Bronchial epithelial cell (primary cell): ENCODE measurements around the gene VEPH1. TPM values are rescaled to one million over a fixed set of nuclear protein-coding genes. Genes with fewer than 3 reads are reported as not detected.

Source experiments
- DNase-seq: peaks from one replicate; pipeline ENCODE4 v3.0.0-alpha.2; 2010; ENCODE audit warnings: low read depth
- FAIRE-seq: peaks from 2 replicates; lab custom pipeline; 2011; peaks lifted over from hg19 to GRCh38; lab: Jason Lieb, UNC
- H3K27me3 ChIP-seq: 2 replicates; pipeline ENCODE4 v1.5.1; 2011; ENCODE audit warnings: low read length; ENCODE audit not compliant: control insufficient read depth, insufficient read depth
- H3K36me3 ChIP-seq: 2 replicates; pipeline ENCODE4 v1.5.1; 2011; ENCODE audit warnings: low read length; ENCODE audit not compliant: control insufficient read depth, insufficient read depth
- H3K4me3 ChIP-seq: 2 replicates; pipeline ENCODE4 v1.5.1; 2011; ENCODE audit warnings: mild to moderate bottlenecking, low read depth, low read length, control low read depth
- CTCF ChIP-seq: IDR thresholded peaks from 2 replicates; pipeline ENCODE4 v1.5.1; 2011; ENCODE audit warnings: mild to moderate bottlenecking, moderate library complexity, low read length, control low read depth, inconsistent platforms; ENCODE audit not compliant: insufficient read depth, severe bottlenecking
- total RNA-seq: library from RNA; depleted of rRNA; stranded (reverse); fragments of >200 nt; gene quantifications from 2 replicates; pipeline ENCODE4 v1.2.1, GENCODE V29; 2014

Gene VEPH1
- total RNA-seq, 1 donor from 2014 or later: 1.3 TPM

- Histone ChIP-seq H3K27me3 (no peaks in the 10 kb centered on the region), H3K4me3 (no peak overlapping the region), H3K36me3 (no peaks in the 10 kb centered on the region)
- TF ChIP-seq CTCF: no peak
- FAIRE-seq: no peak
- no peak for DNase-seq
Observed at GRCh38 chr3:157412323-157412855, 90.8 kb downstream of the VEPH1 start.

GRCh38 chr3:157410945-157411344, 92.3 kb downstream of the VEPH1 start:
- no peak for FAIRE-seq
- Histone ChIP-seq H3K4me3 (no peak overlapping the region), H3K36me3 (no peaks in the 10 kb centered on the region), H3K27me3 (no peaks in the 10 kb centered on the region)
- DNase-seq: no peak
- TF ChIP-seq CTCF: no peak

DNA sequence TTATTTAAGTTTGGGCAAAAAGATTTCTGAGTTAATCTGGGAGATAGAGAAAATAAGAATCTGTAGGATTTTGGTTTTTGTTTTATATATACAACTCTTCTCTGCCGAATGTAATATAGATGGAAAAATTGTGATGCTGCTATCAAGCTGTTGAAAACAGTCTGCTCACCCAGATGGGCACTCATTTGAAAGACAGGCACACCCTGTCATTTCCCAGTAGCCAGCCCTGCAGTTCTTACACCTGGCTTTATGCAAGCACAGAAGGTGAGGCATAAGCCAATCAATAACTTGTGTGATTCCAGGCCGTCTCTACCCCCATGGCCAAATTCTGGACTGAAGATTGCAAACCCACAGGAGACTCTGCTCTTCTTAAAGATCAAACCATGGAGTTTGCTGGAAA, 93.7 kb downstream of the VEPH1 start:
- DNase-seq (no peak), FAIRE-seq (no peak)
- Histone ChIP-seq H3K4me3 (no peak overlapping the region), H3K27me3 (no peaks in the 10 kb centered on the region), H3K36me3 (no peaks in the 10 kb centered on the region)
- no peak for TF ChIP-seq CTCF

- Histone ChIP-seq H3K36me3 (no peaks in the 10 kb centered on the region), H3K4me3 (no peak overlapping the region), H3K27me3 (no peaks in the 10 kb centered on the region)
- DNase-seq (peak; percentile 67), FAIRE-seq (peak; percentile 84)
- no peak for TF ChIP-seq CTCF
Observed at GRCh38 chr3:157408499-157409149, 94.6 kb downstream of the VEPH1 start.

GRCh38 chr3:157407769-157408168, 95.4 kb downstream of the VEPH1 start:
- DNase-seq (no peak), FAIRE-seq (no peak)
- no peaks in the 10 kb centered on the region for H3K36me3 ChIP-seq
- no peak for TF ChIP-seq CTCF
- no peaks in the 10 kb centered on the region for H3K27me3 ChIP-seq
- H3K4me3 ChIP-seq: no peak overlapping the region

GRCh38 chr3:157406394-157406793, 96.8 kb downstream of the VEPH1 start:
- no peak for TF ChIP-seq CTCF
- Histone ChIP-seq H3K4me3 (no peak overlapping the region), H3K36me3 (no peaks in the 10 kb centered on the region), H3K27me3 (no peaks in the 10 kb centered on the region)
- FAIRE-seq (no peak), DNase-seq (no peak)
